Glomerular endothelial cell (primary cell): ENCODE results near the gene HAPLN1. TPM values are rescaled to one million over a fixed set of nuclear protein-coding genes. Genes with fewer than 3 reads are reported as not detected.
"Not testable (repeated sequence)": the region's sequence is repeated elsewhere in the genome, so short reads cannot be mapped to it uniquely, and the experiment has no call there.

Experiments
- DNase-seq: peaks from one replicate; pipeline ENCODE4 v3.0.0-alpha.2; 2011; ENCODE audit warnings: low read depth, low spot score; ENCODE audit errors: extremely low read depth
- total RNA-seq: library from RNA; depleted of rRNA; stranded (reverse); fragments of >200 nt; gene quantifications from 2 replicates; pipeline ENCODE4 v1.2.3, GENCODE V29; 2015

The HAPLN1 gene
- 0.12 TPM in 1 of 2 replicates, not detected in the other for total RNA-seq

DNA sequence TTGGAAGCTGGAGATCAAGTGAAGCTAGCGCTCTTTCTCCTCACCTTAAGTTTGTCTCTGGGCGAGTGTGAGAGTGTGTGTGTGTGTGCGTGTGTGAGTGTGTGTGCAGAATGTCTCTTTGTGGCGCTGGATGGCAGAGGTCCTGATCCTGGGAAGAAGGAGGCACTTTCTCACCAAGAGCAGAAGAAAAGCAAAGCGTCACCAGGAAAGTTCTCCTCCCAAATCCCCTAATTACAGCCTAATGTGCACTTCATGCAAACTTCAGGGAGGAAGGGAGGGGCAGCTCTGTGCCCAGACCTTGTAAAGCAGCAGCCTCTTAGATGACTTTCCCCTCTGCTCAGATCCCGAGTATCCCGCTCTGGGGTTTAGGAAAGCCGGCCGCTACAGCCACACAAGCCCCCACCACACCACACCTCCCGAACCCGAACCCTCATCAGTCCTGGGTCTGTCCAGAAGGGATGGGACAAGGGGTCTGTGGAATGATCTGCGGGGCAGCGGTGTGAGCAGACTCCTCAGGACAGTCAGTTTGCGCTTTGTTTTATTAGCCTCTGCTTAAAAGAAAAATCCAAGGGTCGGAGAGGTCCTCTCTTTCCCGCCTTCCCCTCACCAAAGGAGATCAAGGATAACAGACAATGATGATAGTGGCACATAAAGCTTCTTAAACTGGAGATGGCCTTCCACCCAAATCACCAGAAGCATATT, at the start of gene HAPLN1:
Gene HAPLN1, minus strand, starts transcription at position 20 of the 702 bp plus-strand sequence. CDS start 47,332 bp downstream, outside the sequence.
- DNase-seq, result no peak

DNA sequence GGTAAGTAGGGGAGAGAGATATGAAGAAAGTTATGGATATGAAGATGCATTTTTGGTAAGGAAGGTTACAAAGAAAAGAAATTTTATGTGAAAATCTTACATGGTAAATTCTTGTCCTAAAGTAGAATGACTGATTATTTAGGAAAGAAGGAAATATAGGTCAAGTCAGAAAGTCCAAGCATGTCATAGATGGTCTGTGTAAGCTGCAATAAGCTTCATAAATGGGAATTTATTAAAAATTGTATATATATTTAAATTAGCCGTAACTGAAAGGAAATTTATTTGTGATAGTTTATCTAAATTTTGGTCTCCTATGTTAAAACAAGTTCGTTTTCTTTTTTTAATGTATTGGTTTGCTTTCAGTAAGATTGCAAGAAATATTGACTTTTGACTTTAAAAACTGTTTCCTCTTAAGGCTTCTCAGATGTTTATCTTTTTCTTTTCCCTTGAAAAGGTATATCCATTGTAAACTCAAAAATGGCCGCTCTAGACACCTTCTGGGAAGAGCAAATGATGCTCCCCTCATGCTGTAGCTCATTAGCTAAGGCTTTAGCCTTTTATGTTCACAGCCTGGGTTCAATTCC, 46.8 kb upstream of the HAPLN1 start:
- DNase-seq, result no peak

DNA sequence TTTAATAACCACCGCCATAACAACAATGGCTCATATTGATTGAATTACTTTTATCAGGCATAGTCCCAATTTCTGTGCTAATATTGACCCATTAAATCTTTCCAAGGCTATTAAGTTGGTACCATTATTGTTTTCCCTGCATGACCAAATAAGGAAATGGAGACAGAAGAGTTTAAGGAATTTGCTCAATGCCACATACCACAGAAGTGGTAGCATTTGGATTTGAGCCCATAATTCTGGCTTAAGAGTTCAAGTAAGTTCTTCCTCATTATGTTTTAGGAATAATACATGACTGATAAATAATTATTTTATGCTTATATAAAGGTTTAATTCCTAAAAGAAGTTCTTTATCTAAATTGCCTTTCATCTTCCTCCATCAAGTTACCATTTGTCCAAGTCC, 43.4 kb upstream of the HAPLN1 start:
- no peak for DNase-seq

DNA sequence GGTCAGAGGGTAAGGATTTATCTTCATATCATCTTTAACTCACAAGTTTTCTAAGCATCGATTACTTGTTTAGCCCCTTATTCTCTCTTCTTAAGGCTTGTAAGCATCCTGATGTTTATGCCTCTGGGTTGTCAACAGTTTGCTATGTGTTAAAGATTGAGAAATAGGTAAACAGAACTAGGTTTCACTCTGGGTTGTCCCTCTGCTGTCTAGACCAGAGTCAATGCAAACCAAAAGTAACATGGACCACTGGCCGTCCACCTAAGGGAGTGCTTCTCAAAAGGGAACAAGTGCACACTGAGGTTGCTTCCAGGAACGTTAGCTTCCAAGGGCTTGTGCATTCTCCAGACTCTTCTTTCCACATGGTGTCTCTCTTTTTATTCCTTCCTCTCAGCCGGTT, 39.9 kb upstream of the HAPLN1 start:
- DNase-seq, result no peak

DNA sequence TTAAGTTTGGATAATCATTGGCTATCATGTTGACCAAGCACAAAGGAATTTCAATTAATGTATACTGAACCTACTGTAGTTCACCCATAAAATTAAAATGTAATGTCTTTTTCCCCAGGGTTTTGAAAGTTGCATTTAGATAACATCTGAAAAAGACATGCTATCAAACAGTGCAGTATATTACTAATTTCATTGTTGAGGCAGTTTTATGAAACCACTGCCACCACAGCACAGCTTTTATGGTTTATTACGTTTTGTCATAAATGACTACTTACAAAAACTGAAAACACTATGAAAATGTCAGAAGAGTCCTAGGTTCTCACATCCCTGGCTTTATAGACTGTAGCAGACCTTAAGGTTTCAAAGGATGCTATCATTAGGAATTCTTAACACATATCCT, 32.0 kb upstream of the HAPLN1 start:
- no peak for DNase-seq

DNA sequence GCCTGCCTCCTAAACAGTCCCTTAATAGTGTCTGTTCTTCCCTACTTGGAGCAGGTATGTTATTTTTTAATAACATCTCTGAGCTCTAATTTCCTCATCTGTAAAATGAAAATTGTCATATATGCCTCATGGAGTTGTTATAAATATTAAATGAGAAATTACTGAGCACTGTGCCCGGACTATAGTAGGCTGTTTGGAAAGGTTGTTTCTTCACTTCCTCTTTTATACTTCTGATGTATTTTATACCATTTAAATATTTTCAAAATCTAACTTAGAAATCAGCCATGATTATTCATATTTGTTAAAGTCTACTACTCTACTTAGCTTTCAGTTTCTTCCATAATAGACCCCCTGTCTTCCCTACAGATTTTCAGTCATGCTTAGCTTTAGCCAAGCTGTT, 30.5 kb upstream of the HAPLN1 start:
- DNase-seq, result no peak

DNA sequence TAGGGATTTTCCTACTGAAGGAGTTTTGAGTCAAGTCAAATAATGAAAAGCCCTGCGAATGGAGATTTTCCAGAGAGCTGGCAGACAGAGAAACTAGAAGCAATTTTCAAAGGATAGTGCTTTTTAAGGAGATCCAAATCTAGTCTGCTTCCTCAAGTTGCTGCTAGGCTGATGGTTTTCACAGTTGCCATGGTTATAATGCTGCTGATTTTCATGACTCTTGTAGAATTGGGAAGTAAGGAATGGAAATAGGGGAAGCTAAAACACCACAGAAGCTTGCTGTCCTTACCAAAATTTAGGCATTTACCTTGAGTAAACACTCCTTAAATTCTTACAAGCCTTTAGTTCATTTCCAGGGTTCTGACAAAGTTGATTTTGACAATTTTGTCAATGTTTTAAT, 30.1 kb upstream of the HAPLN1 start:
- DNase-seq, result no peak

DNA sequence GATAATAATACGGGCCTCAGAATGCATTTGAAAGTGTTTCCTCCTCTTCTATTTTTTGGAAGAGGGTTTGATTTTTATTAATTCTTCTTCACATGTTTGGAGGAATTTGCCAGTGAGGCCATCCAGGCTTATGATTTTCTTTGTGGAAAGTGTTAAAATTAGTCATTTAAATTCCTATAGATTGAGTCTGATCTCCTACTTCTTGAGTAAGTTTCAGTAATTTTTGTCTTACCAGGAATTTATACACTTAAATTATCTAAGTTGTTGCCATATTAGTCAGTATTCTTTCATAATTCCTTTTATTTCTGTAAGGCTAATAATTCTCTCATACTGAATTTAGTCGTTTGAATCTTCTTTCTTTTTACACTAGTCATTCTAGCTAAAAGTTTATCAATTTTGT, 25.2 kb upstream of the HAPLN1 start:
- DNase-seq, result no peak

DNA sequence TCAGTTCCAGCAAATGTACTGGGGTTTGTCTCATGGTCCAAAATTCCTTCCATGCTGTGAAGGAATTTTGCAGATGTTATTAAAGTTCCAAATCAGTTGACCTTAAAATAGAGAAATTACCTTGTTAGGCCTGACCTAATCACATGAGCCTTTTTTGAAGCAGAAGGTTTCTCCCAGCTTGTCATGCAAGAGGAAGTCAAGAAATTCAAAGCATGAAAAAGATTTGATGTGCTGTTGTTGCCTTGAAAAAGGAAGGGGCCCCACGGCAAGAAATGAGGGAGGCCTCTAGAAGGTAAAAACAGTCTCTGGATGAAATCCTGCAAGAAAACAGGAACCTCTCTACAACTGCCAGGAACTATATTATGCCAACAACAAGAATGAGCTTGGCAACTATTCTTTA, 24.2 kb upstream of the HAPLN1 start:
- no peak for DNase-seq

DNA sequence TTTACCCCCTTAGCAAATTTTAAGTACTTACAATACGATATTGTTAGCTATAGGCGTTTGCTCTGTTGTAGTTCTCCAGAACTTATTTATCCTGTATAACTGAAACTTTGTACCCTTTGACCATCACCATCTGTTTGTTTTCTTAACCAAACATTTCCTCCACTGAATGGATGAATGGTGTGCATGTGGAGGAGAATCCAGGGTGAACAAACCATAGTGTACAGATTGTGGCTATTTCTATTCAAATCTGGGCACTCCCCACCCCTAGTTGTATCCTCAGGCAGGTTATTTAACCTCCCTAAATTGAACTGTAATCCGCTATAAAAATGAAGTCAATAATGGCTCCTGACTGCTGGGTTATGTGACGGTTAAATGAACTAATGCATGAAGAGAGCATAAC, 21.4 kb upstream of the HAPLN1 start:
- no peak for DNase-seq

DNA sequence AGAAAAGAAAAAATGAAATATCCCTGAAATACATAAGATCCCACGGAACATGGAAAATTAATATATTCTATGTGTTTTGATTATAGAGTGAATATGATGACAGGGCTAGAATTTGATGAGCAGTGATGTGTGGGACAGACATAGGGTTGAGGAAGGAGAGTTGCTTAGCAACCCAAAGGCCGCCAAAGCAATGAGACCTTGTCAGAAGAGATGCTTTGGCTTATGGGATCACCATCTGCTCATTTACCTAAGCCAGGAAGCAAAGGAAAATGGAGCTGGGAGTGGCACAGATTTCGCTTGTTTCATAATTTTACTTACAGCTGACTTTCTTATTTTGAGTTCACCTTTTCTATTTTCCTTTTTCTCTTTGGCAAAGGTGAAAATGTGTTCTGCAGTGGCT, 20.9 kb upstream of the HAPLN1 start:
- DNase-seq, result no peak

DNA sequence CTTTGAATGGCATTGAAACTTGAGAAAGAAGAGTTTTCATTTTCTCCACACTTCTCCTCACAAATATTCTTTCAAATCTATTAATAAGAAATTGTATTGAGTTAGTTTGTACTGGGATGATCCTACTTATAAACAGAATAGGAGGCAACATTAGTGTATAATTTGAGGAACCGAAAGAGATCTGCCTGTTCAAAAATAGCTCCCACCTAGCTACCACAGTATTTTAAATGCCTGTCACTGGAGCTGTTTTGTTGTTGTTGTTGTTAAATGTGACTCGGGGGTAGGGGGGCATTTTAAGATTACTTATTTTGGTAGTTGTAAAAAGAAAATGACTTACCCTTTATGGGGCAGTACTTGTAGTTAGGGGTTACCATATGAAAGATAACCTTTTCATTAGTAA, 20.1 kb upstream of the HAPLN1 start:
- no peak for DNase-seq

DNA sequence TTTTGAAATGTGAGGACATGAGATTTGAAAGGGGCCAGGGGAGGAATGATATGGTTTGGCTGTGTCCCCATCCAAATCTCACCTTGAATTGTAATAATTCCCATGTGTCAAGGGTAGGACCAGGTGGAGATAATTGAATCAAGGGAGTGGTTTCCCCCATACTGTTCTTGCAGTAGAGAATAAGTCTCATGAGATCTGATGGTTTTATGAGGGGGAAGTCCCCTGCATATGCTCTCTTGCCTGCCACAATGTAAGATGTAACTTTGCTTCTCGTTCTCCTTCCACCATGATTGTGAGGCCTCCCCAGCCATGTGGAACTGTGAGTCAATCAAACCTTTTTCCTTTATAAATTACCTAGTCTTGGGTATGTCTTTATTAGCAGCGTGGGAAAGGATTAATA, 15.5 kb upstream of the HAPLN1 start:
- DNase-seq, result not testable (repeated sequence)

DNA sequence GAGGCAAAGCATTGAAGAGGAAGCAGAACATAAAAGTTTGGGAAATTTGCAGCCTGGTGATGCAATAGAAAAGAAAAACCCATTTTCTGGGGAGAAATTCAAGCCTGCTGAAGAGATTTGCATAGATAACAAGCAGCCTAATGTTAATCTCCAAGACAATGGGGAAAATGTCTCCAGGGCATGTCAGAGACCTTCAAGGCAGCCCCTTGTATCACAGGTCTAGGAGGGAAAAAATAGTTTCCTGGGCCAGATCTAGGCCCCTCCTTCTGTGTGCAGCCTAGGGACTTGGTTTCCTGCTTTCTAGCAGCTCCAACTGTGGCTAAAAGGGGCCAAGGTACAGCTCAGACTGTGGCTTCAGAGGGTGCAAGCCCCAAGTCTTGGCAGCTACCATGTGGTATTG, 14.4 kb upstream of the HAPLN1 start:
- not testable (repeated sequence) for DNase-seq

DNA sequence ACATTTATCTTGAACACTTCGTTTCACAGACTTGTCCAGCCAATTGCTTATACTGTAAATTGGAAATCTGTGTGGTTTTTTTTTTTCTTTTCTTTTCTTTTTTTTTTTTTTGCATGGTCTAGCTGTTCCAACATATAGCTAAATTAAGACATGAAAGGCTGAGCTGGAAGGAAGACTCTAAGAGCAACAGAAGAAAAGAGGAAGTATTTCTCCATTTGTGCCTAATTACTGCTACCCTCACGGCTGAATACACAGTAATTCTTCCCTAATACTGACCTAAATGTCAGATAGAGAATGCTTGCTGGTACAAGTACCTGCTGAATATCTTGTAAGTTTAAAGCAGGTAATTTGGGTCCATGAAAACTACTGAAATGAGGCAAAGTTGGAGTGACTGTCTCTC, 11.0 kb upstream of the HAPLN1 start:
- DNase-seq, result no peak

DNA sequence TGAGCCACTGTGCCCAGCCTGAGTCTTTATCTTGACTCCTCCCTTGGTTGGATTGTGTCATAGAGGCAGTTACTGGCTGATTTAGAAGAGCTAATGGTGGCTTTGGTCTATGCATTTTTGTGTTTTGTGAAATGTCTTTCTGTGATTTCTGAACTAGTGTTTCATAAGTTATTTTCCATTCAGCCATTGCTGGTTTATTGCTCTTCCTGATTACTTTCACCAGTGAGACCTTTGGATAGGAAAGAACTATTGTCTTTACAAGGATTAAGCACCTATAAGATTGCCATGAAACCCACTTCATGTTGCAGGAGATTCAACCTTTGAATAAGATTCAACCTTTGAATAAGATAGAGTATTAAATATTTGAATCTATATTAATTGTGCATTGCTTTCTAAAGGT, 8.7 kb upstream of the HAPLN1 start:
- DNase-seq, result no peak

DNA sequence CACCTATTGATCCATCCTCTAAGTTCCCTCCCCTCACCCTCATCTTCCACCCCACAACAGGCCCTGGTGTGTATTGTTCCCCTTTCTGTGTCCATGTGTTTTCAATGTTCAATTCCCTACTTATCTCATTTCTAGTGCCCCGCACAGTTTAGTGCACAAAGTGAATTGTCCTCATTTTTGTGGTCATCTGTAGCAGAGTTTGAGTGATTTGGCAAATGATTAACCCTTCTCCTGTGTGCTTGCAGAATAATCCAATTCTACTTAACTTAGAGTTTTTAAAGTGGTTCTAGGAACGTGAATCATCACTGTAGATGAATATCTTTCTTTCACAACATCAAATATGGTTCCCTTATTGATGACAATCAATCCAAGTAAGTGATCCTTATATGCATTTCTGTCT, 6.3 kb upstream of the HAPLN1 start:
- DNase-seq, result no peak

DNA sequence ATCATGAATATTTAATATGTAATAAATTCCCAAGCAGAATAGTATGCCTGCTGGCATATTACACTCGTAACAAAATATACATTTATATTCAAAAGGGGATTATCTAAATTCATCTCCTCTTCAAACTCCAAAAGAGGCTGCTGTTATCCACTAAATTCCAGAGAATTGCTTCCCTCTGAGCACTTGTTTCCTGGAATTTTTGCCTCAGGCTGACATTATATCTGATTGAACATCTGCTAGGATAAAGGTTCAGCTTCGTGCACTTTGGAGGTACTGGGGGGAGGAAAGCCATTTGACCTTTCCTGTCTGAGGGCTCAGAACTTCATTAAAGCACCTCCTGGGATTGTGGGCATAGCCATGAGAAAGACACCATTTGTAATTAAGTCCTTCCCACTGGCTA, 4.3 kb upstream of the HAPLN1 start:
- DNase-seq, result no peak

DNA sequence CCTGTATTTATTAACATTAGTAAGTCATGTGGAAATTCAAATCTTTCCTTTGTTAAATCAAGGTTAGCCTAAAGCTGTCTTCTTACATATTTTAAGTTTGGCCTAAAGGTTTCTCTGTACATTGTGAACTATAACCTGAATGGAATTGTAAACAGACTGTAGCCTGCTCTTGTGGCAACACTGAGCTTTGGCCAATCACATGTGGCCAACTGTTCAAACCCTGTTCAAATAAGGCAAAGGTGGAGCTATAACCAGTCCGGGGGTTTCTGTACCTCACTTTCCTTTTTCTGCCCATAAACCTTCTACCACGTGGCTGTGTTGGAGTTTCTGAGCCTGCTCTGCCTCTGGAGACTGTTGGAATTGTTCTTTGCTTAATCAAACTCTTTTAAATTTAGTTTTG, 3.3 kb upstream of the HAPLN1 start:
- DNase-seq, result no peak

DNA sequence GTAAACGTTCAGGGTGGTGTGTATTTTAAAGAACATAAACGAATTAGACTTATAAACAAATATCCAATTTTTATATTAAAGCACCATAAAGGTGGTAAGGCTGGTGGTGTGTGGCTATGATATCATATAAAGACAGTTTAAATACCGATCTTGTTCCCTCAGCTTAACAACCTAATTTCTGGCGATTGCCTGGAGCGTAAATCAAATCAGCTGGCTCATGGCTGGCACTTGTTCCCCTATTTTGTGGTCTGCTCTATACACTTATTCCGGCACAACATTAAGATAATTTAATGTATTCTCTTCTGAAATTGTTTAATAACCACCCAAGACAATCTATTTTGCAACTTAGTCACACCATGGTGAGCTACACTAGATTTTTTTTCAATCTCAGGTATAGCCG, 2.4 kb upstream of the HAPLN1 start:
- DNase-seq, result no peak

DNA sequence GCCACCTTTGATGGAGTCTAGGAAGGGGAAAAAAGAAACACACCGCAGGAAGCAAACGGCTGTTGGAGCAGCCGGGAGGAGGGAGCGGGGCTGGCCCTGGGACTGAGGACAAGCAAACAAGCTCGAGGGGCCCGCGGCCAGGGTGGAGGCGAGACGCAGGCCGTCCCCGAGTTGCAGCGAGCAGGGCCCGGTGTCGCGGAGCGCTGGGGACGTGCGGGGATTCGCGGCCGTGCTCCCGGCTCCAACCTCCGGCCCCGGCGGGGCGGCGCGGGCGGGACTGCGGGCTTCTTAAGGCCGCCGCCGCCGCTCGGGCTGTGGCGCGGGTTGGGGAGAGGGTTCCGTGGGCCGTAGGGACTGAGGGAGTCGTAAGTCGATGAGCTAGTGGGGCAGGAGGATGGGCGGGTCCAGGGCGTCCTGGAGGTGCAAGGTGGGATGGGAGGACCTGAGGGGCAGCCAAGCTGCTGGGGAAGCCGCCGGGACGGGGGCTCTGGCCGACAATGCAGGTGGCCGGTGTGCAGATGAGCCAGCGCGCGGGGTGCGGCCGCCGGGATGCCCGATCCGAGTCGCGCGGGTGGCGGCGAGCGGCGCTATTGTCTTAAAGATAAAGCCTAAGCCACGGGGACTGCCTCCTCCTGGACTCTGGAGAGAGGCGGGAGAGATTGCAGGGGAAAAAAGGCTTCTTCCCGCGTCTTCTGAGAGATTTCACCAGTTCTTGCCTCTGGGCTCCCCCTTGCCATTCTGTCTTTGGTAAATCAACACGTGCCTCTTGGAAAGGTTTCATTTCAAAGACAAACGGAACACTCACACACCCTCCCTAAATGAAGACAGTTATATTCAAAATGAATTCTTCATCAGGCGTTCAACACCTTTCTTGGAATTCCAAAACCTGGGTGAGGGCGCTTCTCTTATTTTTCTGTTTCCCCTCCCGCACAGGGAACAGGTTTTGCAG, 1.6 kb upstream of the HAPLN1 start:
- no peak for DNase-seq
